HepG2 (cell line): ENCODE measurements around the gene RNASE13. TPM values are rescaled to one million over a fixed set of nuclear protein-coding genes. Genes with fewer than 3 reads are reported as not detected.
A peak's percentile ranks its signal among the peaks of the same experiment; 100 is the strongest.

Experiments
- CBX5 ChIP-seq: sonication (generic); formaldehyde crosslinking; IDR thresholded peaks from 2 replicates; pipeline ENCODE4 v1.4.0; 2020; ENCODE audit warnings: missing genetic modification reagents, borderline replicate concordance
- HNF4G ChIP-seq, 2 experiments: sonication (generic) in 1 of 2; formaldehyde crosslinking in 1 of 2; IDR thresholded peaks; 2 replicates each; pipeline versions ENCODE4 v1.4.0 to v1.6.1; 2011 to 2020; ENCODE audit warnings: borderline replicate concordance in 2 of 2, low read depth in 2 of 2, mild to moderate bottlenecking in 2 of 2, low read length in 1 of 2, missing genetic modification reagents in 1 of 2, moderate library complexity in 1 of 2
- SATB2 ChIP-seq: sonication (generic); formaldehyde crosslinking; IDR thresholded peaks from 2 replicates; pipeline ENCODE4 v1.5.0; 2020; ENCODE audit warnings: missing genetic modification reagents
- TBL1XR1 ChIP-seq: fragments of 150-350 bp; IDR thresholded peaks from 2 replicates; pipeline ENCODE4 v1.6.1; 2014; ENCODE audit warnings: borderline replicate concordance, low read length; ENCODE audit not compliant: partially characterized antibody
- ZNF431 ChIP-seq: sonication (generic); formaldehyde crosslinking; IDR thresholded peaks from 2 replicates; pipeline ENCODE4 v1.9.0; 2022; ENCODE audit warnings: missing genetic modification reagents, low read depth, mild to moderate bottlenecking, borderline replicate concordance
- ZNF615 ChIP-seq: sonication (generic); formaldehyde crosslinking; IDR thresholded peaks from 2 replicates; pipeline ENCODE4 v1.5.0; 2020; ENCODE audit warnings: mild to moderate bottlenecking, missing genetic modification reagents, borderline replicate concordance
- polyA plus RNA-seq, 8 experiments: library from polyadenylated mRNA; depleted of rRNA in 3 of 8; stranded (reverse) in 7 of 8; unstranded in 1 of 8; fragments of >200 nt; fragmentation: Illumina TruSeq in 4 of 8; extraction: Trizol in 4 of 8; gene quantifications; 2 replicates each; pipeline versions ENCODE4 v1.2.1 to v1.2.3, GENCODE V29; 2011 to 2016; ENCODE audit warnings: low read depth in 4 of 8, missing spikeins in 1 of 8, mixed read lengths in 1 of 8; ENCODE audit not compliant: insufficient read depth in 1 of 8
- total RNA-seq, 5 experiments: library from RNA; depleted of rRNA; stranded (reverse); fragments of >200 nt; fragmentation: Illumina TruSeq; extraction: Trizol; gene quantifications; 2 replicates each; pipeline ENCODE4 v1.2.3, GENCODE V29; 2016; ENCODE audit warnings: low read depth in 1 of 5
- TF ChIP-seq, protein P1 (sequence below): sonication (generic); formaldehyde crosslinking; IDR thresholded peaks from 2 replicates; pipeline ENCODE4 v1.9.0; 2022; ENCODE audit warnings: missing genetic modification reagents, mild to moderate bottlenecking, borderline replicate concordance
- TF ChIP-seq, protein P2 (sequence below): sonication (generic); formaldehyde crosslinking; IDR thresholded peaks from 2 replicates; pipeline ENCODE4 v1.4.0; 2020; ENCODE audit warnings: mild to moderate bottlenecking, missing genetic modification reagents
- TF ChIP-seq, protein P3 (sequence below): sonication (generic); formaldehyde crosslinking; IDR thresholded peaks from 2 replicates; pipeline ENCODE4 v1.9.0; 2021; ENCODE audit warnings: mild to moderate bottlenecking, missing genetic modification reagents

Gene RNASE13
- total and polyA plus RNA-seq, 2 of the 13 experiments (the other 11 are each of a cell fraction or from before 2014, with no cell fraction given) = 1.0 TPM; not detected in 1

DNA sequence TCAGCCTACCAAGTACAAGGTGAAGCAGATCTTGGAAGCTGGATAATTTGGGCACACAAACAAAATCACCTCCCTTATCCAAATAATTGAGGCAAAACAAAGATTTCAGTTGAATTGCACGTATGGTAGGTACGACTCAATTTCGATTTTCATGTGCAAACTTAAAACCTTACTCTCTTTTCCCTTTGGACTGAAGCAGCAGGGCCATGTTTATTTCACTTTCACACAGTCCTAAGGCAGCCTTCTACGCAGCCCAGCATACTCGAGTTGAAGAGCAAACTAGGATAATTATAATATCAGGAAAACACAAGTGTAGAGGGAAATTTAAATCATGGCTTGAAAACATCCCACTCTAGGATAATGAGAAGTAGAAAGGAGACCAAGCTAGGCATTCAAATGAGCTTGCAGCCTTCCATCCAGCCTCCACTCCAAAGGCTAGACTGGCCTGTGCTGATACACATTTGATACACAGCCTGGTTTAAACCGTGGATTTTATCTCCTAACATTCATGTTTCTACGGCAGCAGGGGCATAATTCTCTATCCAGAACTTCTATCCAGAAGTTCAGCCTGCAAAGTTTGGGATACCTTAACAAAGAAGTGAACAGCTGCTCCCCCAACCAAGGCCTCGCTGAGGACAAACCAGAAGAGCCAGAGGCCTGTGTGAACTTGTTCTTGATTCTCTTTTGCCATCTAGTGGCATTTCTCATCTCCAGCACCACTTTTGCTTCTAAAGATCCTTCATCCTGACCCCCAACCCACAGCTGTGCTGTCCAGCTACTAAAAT, 5.2 kb upstream of the RNASE13 start (continued):
- TF ChIP-seq TBL1XR1 (peak; percentile 59), SATB2 (CRISPR knock-in tag) (no peak; the same call in 1 of the 2 replicates), HNF4G (IDR thresholded peaks at IDR 0.05; ENCODE audit: borderline replicate concordance, low read depth, low read length) (no peak), HNF4G (CRISPR knock-in tag; IDR thresholded peaks at IDR 0.05; ENCODE audit: borderline replicate concordance, low read depth) (no peak), CBX5 (CRISPR knock-in tag) (no peak; the same call in 1 of the 2 replicates), ZNF431 (CRISPR knock-in tag) (no peak), ZNF615 (no peak)
- TF ChIP-seq, protein P1, sequence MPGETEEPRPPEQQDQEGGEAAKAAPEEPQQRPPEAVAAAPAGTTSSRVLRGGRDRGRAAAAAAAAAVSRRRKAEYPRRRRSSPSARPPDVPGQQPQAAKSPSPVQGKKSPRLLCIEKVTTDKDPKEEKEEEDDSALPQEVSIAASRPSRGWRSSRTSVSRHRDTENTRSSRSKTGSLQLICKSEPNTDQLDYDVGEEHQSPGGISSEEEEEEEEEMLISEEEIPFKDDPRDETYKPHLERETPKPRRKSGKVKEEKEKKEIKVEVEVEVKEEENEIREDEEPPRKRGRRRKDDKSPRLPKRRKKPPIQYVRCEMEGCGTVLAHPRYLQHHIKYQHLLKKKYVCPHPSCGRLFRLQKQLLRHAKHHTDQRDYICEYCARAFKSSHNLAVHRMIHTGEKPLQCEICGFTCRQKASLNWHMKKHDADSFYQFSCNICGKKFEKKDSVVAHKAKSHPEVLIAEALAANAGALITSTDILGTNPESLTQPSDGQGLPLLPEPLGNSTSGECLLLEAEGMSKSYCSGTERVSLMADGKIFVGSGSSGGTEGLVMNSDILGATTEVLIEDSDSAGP (CRISPR knock-in tag) = no peak
- TF ChIP-seq, protein P2, sequence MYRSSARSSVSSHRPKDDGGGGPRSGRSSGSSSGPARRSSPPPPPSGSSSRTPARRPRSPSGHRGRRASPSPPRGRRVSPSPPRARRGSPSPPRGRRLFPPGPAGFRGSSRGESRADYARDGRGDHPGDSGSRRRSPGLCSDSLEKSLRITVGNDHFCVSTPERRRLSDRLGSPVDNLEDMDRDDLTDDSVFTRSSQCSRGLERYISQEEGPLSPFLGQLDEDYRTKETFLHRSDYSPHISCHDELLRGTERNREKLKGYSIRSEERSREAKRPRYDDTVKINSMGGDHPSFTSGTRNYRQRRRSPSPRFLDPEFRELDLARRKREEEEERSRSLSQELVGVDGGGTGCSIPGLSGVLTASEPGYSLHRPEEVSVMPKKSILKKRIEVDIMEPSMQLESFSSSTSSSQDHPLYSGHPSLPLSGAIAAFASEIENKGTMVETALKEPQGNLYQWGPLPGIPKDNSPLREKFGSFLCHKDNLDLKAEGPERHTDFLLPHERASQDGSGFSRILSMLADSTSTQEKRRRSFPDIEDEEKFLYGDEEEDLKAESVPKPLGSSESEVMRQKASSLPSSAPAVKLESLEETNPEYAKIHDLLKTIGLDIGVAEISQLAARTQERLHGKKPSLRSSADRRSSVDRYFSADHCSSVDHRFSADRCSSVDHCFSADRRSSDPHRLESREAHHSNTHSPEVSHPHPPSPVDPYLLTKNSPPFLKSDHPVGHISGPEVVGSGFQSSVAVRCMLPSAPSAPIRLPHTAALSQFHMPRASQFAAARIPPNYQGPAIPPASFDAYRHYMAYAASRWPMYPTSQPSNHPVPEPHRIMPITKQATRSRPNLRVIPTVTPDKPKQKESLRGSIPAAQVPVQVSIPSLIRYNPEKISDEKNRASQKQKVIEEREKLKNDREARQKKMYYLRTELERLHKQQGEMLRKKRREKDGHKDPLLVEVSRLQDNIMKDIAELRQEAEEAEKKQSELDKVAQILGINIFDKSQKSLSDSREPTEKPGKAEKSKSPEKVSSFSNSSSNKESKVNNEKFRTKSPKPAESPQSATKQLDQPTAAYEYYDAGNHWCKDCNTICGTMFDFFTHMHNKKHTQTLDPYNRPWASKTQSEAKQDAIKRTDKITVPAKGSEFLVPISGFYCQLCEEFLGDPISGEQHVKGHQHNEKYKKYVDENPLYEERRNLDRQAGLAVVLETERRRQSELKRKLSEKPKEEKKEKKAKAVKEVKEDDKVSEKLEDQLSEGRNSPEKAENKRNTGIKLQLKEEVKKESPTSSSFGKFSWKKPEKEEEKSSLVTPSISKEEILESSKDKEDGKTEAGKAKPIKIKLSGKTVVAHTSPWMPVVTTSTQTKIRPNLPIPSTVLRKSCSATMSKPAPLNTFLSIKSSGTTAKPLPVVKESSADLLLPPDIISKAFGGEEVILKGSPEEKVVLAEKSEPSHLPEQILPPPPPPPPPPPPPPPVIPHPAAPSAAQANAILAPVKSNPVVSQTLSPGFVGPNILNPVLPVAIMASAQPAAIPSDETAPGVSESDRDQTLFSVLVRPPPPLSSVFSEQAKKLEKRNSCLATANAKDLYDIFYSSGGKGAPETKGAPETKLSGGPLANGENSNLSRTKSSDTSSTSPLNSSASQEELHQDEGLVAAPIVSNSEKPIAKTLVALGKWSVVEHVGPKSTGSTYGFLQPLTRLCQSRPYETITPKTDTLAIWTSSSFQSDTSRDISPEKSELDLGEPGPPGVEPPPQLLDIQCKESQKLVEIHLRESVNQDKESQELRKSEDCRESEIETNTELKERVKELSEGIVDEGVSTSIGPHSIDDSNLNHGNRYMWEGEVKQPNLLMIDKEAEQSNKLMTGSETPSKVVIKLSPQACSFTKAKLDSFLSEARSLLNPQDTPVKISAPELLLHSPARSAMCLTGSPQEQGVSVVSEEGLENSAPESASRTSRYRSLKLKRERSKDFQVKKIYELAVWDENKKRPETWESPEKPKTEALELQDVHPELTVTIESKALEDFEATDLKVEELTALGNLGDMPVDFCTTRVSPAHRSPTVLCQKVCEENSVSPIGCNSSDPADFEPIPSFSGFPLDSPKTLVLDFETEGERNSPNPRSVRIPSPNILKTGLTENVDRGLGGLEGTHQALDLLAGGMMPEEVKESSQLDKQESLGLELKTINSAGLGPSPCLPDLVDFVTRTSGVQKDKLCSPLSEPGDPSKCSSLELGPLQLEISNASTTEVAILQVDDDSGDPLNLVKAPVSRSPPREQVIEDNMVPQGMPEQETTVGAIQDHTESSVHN (CRISPR knock-in tag) = no peak
- TF ChIP-seq, protein P3, sequence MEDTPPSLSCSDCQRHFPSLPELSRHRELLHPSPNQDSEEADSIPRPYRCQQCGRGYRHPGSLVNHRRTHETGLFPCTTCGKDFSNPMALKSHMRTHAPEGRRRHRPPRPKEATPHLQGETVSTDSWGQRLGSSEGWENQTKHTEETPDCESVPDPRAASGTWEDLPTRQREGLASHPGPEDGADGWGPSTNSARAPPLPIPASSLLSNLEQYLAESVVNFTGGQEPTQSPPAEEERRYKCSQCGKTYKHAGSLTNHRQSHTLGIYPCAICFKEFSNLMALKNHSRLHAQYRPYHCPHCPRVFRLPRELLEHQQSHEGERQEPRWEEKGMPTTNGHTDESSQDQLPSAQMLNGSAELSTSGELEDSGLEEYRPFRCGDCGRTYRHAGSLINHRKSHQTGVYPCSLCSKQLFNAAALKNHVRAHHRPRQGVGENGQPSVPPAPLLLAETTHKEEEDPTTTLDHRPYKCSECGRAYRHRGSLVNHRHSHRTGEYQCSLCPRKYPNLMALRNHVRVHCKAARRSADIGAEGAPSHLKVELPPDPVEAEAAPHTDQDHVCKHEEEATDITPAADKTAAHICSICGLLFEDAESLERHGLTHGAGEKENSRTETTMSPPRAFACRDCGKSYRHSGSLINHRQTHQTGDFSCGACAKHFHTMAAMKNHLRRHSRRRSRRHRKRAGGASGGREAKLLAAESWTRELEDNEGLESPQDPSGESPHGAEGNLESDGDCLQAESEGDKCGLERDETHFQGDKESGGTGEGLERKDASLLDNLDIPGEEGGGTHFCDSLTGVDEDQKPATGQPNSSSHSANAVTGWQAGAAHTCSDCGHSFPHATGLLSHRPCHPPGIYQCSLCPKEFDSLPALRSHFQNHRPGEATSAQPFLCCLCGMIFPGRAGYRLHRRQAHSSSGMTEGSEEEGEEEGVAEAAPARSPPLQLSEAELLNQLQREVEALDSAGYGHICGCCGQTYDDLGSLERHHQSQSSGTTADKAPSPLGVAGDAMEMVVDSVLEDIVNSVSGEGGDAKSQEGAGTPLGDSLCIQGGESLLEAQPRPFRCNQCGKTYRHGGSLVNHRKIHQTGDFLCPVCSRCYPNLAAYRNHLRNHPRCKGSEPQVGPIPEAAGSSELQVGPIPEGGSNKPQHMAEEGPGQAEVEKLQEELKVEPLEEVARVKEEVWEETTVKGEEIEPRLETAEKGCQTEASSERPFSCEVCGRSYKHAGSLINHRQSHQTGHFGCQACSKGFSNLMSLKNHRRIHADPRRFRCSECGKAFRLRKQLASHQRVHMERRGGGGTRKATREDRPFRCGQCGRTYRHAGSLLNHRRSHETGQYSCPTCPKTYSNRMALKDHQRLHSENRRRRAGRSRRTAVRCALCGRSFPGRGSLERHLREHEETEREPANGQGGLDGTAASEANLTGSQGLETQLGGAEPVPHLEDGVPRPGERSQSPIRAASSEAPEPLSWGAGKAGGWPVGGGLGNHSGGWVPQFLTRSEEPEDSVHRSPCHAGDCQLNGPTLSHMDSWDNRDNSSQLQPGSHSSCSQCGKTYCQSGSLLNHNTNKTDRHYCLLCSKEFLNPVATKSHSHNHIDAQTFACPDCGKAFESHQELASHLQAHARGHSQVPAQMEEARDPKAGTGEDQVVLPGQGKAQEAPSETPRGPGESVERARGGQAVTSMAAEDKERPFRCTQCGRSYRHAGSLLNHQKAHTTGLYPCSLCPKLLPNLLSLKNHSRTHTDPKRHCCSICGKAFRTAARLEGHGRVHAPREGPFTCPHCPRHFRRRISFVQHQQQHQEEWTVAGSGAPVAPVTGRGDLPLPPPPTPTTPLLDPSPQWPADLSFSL (CRISPR knock-in tag) = no peak
